Upper lobe of left lung (tissue), 4 donors: ENCODE results near the gene BCAS2.

Source experiments
- POLR2AphosphoS5 ChIP-seq, 2 donors: sonication (generic); formaldehyde crosslinking; IDR thresholded peaks; one replicate each; pipeline ENCODE4 v1.5.1; 2017; ENCODE audit warnings: antibody characterized with exemption in 2 of 2
- TF ChIP-seq, protein P1 (sequence below), 6 experiments: fragments of 450-650 bp in 4 of 6; fragments of 200-600 bp in 2 of 6; sonication (generic) in 2 of 6; IDR thresholded peaks; one replicate each; pipeline ENCODE4 v1.5.1; 2016 to 2019; ENCODE audit warnings: antibody characterized with exemption in 6 of 6

DNA sequence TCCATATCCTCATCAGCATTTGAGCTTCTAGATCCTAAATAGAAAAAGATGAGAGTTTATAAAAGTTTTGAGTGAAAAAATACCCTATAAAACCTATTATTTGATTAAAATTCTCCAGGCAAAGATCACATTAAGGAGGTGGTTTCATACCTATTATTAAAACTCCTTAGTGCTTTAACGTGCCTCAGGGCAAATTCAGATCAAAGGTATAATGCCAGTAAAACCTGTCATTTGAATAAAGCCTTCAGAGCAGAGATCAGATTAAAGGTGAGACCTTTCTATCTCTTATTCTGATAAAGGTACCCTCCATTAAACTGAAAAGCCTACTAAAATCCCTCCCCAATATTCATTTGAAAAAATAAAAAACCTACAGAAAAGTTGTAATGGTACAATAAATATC is 36.1 kb downstream of the BCAS2 start:
- TF ChIP-seq, protein P1, sequence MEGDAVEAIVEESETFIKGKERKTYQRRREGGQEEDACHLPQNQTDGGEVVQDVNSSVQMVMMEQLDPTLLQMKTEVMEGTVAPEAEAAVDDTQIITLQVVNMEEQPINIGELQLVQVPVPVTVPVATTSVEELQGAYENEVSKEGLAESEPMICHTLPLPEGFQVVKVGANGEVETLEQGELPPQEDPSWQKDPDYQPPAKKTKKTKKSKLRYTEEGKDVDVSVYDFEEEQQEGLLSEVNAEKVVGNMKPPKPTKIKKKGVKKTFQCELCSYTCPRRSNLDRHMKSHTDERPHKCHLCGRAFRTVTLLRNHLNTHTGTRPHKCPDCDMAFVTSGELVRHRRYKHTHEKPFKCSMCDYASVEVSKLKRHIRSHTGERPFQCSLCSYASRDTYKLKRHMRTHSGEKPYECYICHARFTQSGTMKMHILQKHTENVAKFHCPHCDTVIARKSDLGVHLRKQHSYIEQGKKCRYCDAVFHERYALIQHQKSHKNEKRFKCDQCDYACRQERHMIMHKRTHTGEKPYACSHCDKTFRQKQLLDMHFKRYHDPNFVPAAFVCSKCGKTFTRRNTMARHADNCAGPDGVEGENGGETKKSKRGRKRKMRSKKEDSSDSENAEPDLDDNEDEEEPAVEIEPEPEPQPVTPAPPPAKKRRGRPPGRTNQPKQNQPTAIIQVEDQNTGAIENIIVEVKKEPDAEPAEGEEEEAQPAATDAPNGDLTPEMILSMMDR (IDR thresholded peaks at IDR 0.05) = no peak
- no peak for TF ChIP-seq POLR2AphosphoS5 (IDR thresholded peaks at IDR 0.05)
